H1 (cell line): ENCODE results near the gene ERC1.

Experiments
- BCL11A ChIP-seq, 2 experiments: IDR thresholded peaks; one replicate each; pipeline ENCODE4 v1.6.1; 2011; ENCODE audit warnings: low read depth in 2 of 2, low read length in 2 of 2, mild to moderate bottlenecking in 2 of 2
- CTCF ChIP-seq, 3 experiments: IDR thresholded peaks; 1 replicate in 2 of 3; 2 replicates in 1 of 3; pipeline versions ENCODE4 v1.5.1 to v1.6.1; 2011; ENCODE audit warnings: low read length in 3 of 3, mild to moderate bottlenecking in 3 of 3, inconsistent platforms in 2 of 3, low read depth in 1 of 3, moderate library complexity in 1 of 3; ENCODE audit not compliant: insufficient read depth in 1 of 3; ENCODE audit errors: control extremely low read depth in 1 of 3
- EGR1 ChIP-seq: IDR thresholded peaks from 2 replicates; pipeline ENCODE4 v1.6.1; 2011; ENCODE audit warnings: low read depth, low read length, borderline replicate concordance
- EZH2 ChIP-seq: fragments of 200-600 bp; sonication (generic); IDR thresholded peaks from 2 replicates; pipeline ENCODE4 v1.7.1; 2012; ENCODE audit warnings: low read depth, mild to moderate bottlenecking, moderate library complexity, low read length, inconsistent platforms; ENCODE audit not compliant: severe bottlenecking
- GTF2F1 ChIP-seq: IDR thresholded peaks from 2 replicates; pipeline ENCODE4 v1.6.1; 2012; ENCODE audit warnings: low read depth, low read length, improper control_type of control experiment, borderline replicate concordance
- JUN ChIP-seq: IDR thresholded peaks from 2 replicates; pipeline ENCODE4 v1.6.1; 2011; ENCODE audit warnings: low read depth, mild to moderate bottlenecking, improper control_type of control experiment, low read length
- POLR2A ChIP-seq, 2 experiments: IDR thresholded peaks; 1 replicate in 1 of 2; 2 replicates in 1 of 2; pipeline ENCODE4 v1.6.1; 2011; ENCODE audit warnings: low read depth in 2 of 2, low read length in 2 of 2, mild to moderate bottlenecking in 2 of 2; ENCODE audit errors: control extremely low read depth in 1 of 2
- POLR2AphosphoS5 ChIP-seq: IDR thresholded peaks from 2 replicates; pipeline ENCODE4 v1.6.1; 2011; ENCODE audit warnings: low read depth, low read length
- RAD21 ChIP-seq, 2 experiments: IDR thresholded peaks in 1 of 2; conservative IDR thresholded peaks in 1 of 2; 2 replicates each; pipeline ENCODE4 v1.6.1; 2011; ENCODE audit warnings: low read depth in 2 of 2, low read length in 2 of 2, improper control_type of control experiment in 1 of 2, inconsistent platforms in 1 of 2, mild to moderate bottlenecking in 1 of 2, moderate library complexity in 1 of 2
- RFX5 ChIP-seq: IDR thresholded peaks from 2 replicates; pipeline ENCODE4 v1.6.1; 2011; ENCODE audit warnings: low read depth, low read length, improper control_type of control experiment, borderline replicate concordance
- SIX5 ChIP-seq: IDR thresholded peaks from 2 replicates; pipeline ENCODE4 v1.6.1; 2011; ENCODE audit warnings: mild to moderate bottlenecking, low read depth, low read length
- SUZ12 ChIP-seq: fragments of 200-600 bp; sonication (generic); IDR thresholded peaks from 2 replicates; pipeline ENCODE4 v1.6.1; 2012; ENCODE audit warnings: mild to moderate bottlenecking, inconsistent platforms, low read length, moderate library complexity, mixed read lengths
- TAF1 ChIP-seq: IDR thresholded peaks from 2 replicates; pipeline ENCODE4 v1.6.1; 2011; ENCODE audit warnings: mild to moderate bottlenecking, low read depth, low read length
- USF2 ChIP-seq: IDR thresholded peaks from 2 replicates; pipeline ENCODE4 v1.6.1; 2011; ENCODE audit warnings: low read length, improper control_type of control experiment

- TF ChIP-seq RAD21 (IDR thresholded peaks at IDR 0.05 in 1 of 2, conservative IDR thresholded peaks at IDR 0.05 in 1 of 2; ENCODE audit: low read depth in 2 of 2, low read length in 2 of 2) (no peak), CTCF (IDR thresholded peaks at IDR 0.05; ENCODE audit: control extremely low read depth in 1 of 3, insufficient read depth in 1 of 3, low read depth in 1 of 3, low read length in 3 of 3) (no peak), RFX5 (no peak), USF2 (no peak), EZH2 (no peak), BCL11A (IDR thresholded peaks at IDR 0.05; ENCODE audit: low read depth in 2 of 2, low read length in 2 of 2) (no peak), TAF1 (no peak), POLR2A (IDR thresholded peaks at IDR 0.05; ENCODE audit: control extremely low read depth in 1 of 2, low read depth in 2 of 2, low read length in 2 of 2) (no peak), POLR2AphosphoS5 (no peak), GTF2F1 (no peak), JUN (no peak), SIX5 (no peak), EGR1 (no peak), SUZ12 (no peak)
Observed at GRCh38 chr12:1467710-1468109, 476.7 kb downstream of the ERC1 start.
